HFFc6 (cell line): ENCODE results near the gene RRM1. TPM values are rescaled to one million over a fixed set of nuclear protein-coding genes. Genes with fewer than 3 reads are reported as not detected.
A peak's percentile ranks its signal among the peaks of the same experiment; 100 is the strongest.

Source experiments
- DNase-seq: peaks from one replicate; pipeline ENCODE4 v3.0.0-alpha.2; 2018
- H3K27ac Mint-ChIP-seq: 2 replicates; pipeline ENCODE4 v1.8.0; 2020; ENCODE audit warnings: mild to moderate bottlenecking, mixed read lengths
- H3K27me3 Mint-ChIP-seq: 2 replicates; pipeline ENCODE4 v1.8.0; 2021; ENCODE audit warnings: mild to moderate bottlenecking, moderate library complexity, mixed read lengths; ENCODE audit not compliant: insufficient read depth
- H3K36me3 Mint-ChIP-seq: 2 replicates; pipeline ENCODE4 v1.8.0; 2021; ENCODE audit warnings: low read depth, mixed read lengths
- H3K4me1 Mint-ChIP-seq: 2 replicates; pipeline ENCODE4 v1.8.0; 2020; ENCODE audit warnings: low read depth, mixed read lengths
- H3K4me3 Mint-ChIP-seq: 2 replicates; pipeline ENCODE4 v1.8.0; 2020; ENCODE audit warnings: mild to moderate bottlenecking, moderate library complexity, mixed read lengths
- H3K9me3 Mint-ChIP-seq: 2 replicates; pipeline ENCODE4 v1.8.0; 2020; ENCODE audit warnings: mild to moderate bottlenecking, mixed read lengths
- CTCF ChIP-seq: fragments of 200-600 bp; sonication (generic); IDR thresholded peaks from 2 replicates; pipeline ENCODE4 v1.5.0; 2021; ENCODE audit warnings: antibody characterized with exemption, mild to moderate bottlenecking
- total RNA-seq, 6 experiments: library from RNA; stranded (reverse); fragmentation: NEBNext Ultra II Directional; extraction: Animal tissue kit (Norgen Biotek cat#: 25700); gene quantifications; 2 replicates in 1 of 6; 3 replicates in 5 of 6; pipeline ENCODE4 v1.2.3, GENCODE V29; 2021

Gene RRM1
- total RNA-seq, 6 experiments from 2014 or later: 68.1 to 145 (median 126) TPM

DNA sequence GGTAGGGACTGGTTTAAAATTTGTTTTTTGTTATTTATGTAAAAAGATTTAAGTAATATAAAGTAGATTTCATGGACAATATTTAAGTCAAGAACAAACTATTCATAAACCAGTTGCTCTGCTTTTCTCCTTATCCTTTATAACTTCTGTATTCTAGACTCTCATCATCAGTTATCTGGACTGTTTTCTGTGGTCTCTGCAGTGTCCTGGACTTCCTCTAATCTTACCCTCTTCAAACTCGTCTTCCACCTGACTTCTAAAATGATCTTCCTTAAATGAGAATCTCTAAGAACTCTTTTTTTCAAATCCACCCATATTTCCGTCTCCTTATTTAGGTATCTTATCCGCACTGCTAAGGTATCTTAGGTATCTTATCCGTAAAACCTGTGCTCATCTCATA lies 8.1 kb downstream of the RRM1 start:
- H3K27ac Mint-ChIP-seq: no peak overlapping the region
- peaks cover 25% of the 10 kb centered on the region for H3K36me3 Mint-ChIP-seq
- H3K4me1 Mint-ChIP-seq: peaks cover 22% of the 10 kb centered on the region
- no peak for TF ChIP-seq CTCF
- DNase-seq: no peak
- no peak overlapping the region for H3K4me3 Mint-ChIP-seq
- H3K27me3 Mint-ChIP-seq: no peaks in the 10 kb centered on the region
- H3K9me3 Mint-ChIP-seq: no peaks in the 10 kb centered on the region

GRCh38 chr11:4103269-4103668 lies 8.7 kb downstream of the RRM1 start:
- H3K9me3 Mint-ChIP-seq: no peaks in the 10 kb centered on the region
- peaks cover 20% of the 10 kb centered on the region for H3K4me1 Mint-ChIP-seq
- H3K36me3 Mint-ChIP-seq: peaks cover 27% of the 10 kb centered on the region

DNA sequence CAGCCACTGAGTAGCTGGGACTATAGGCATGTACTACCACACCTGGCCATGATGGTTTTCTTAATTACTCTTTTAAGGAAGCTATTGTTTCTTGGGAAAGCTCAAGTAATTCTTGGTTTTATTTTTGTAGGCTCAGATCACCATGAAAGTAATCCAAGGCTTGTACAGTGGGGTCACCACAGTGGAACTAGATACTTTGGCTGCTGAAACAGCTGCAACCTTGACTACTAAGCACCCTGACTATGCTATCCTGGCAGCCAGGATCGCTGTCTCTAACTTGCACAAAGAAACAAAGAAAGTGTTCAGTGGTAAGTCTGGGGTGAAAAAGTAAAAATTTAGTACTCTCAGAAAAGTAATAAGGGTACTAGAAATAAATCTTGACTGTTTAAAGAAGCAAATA lies 11.3 kb downstream of the RRM1 start:
- no peak for DNase-seq
- peaks cover 22% of the 10 kb centered on the region for H3K36me3 Mint-ChIP-seq
- TF ChIP-seq CTCF: no peak
- no peak overlapping the region for H3K27ac Mint-ChIP-seq
- H3K27me3 Mint-ChIP-seq: no peaks in the 10 kb centered on the region
- H3K4me1 Mint-ChIP-seq: no peaks in the 10 kb centered on the region
- no peaks in the 10 kb centered on the region for H3K9me3 Mint-ChIP-seq
- no peak overlapping the region for H3K4me3 Mint-ChIP-seq

More at GRCh38 chr11:4103269-4103668, 8.7 kb downstream of the RRM1 start:
- H3K27ac Mint-ChIP-seq: no peak overlapping the region
- no peaks in the 10 kb centered on the region for H3K27me3 Mint-ChIP-seq
- TF ChIP-seq CTCF: no peak
- no peak overlapping the region for H3K4me3 Mint-ChIP-seq
- no peak for DNase-seq

- Mint-ChIP-seq H3K4me3 (no peak overlapping the region), H3K4me1 (peaks cover 13% of the 10 kb centered on the region), H3K27ac (no peak overlapping the region), H3K9me3 (no peaks in the 10 kb centered on the region), H3K27me3 (no peaks in the 10 kb centered on the region), H3K36me3 (peaks cover 38% of the 10 kb centered on the region)
- DNase-seq: no peak
- TF ChIP-seq CTCF: no peak
These were observed 17.2 kb downstream of the RRM1 start for GRCh38 chr11:4111834-4112233.

GRCh38 chr11:4115128-4115527 lies 20.5 kb downstream of the RRM1 start:
- TF ChIP-seq CTCF: no peak

GRCh38 chr11:4118107-4118506 lies 23.5 kb downstream of the RRM1 start:
- peak overlapping the region; percentile 93 for H3K27ac Mint-ChIP-seq
- DNase-seq: peak; percentile 40

More at GRCh38 chr11:4115128-4115527, 20.5 kb downstream of the RRM1 start:
- Mint-ChIP-seq H3K4me3 (no peak overlapping the region), H3K36me3 (peaks cover 27% of the 10 kb centered on the region), H3K27ac (no peak overlapping the region), H3K27me3 (no peaks in the 10 kb centered on the region), H3K9me3 (no peaks in the 10 kb centered on the region), H3K4me1 (peaks cover 30% of the 10 kb centered on the region)
- no peak for DNase-seq

More at GRCh38 chr11:4118107-4118506, 23.5 kb downstream of the RRM1 start:
- Mint-ChIP-seq H3K4me3 (peak overlapping the region; percentile 17), H3K27me3 (no peaks in the 10 kb centered on the region; the same call in 1 of the 2 replicates), H3K4me1 (peaks cover 32% of the 10 kb centered on the region), H3K36me3 (peaks cover 28% of the 10 kb centered on the region), H3K9me3 (no peaks in the 10 kb centered on the region)
- TF ChIP-seq CTCF: no peak
